ENCODE data around the gene NRL.
A peak's percentile ranks its signal among the peaks of the same experiment; 100 is the strongest.

Gene NRL

GRCh38 chr14:24065408-24065807 is 49.3 kb downstream of the NRL start:
- DNase-seq, result no peak

- no peak for DNase-seq
Measured at GRCh38 chr14:24064856-24065255, 49.9 kb downstream of the NRL start.

DNA sequence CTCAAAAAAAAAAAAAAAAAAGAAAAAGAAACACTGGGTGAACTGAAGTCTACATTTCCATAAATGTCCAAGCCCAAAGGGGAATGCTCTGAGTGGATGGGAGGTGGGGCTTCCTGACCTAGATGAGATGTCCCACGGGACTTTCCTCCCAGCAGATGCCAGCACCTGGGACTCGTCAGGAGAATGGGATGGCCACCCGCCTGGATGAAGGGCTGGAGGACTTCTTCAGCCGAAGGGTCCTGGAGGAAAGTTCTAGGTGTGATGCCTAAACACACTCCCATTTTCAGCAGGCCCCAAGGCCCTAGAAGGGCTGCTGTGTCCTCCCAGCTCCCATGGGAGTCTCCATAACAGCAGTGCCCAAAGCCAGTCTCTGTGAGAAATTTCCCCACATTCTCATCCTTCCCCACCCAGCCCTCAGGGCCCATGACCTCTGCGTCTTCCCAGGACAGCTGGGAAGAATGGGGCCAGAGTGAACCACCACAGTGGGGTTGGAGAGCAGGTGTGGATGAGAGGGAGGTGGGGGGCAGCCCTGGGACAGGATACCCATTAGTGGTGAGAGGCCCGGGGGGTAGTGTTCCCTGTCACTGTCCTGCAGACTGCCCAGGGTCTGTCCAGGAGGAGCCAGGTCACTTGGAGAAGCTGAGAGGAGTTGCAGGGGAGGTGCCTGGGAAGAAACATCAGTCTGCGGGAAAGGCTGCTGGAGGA is 50.5 kb downstream of the NRL start:
- DNase-seq, result no peak

DNA sequence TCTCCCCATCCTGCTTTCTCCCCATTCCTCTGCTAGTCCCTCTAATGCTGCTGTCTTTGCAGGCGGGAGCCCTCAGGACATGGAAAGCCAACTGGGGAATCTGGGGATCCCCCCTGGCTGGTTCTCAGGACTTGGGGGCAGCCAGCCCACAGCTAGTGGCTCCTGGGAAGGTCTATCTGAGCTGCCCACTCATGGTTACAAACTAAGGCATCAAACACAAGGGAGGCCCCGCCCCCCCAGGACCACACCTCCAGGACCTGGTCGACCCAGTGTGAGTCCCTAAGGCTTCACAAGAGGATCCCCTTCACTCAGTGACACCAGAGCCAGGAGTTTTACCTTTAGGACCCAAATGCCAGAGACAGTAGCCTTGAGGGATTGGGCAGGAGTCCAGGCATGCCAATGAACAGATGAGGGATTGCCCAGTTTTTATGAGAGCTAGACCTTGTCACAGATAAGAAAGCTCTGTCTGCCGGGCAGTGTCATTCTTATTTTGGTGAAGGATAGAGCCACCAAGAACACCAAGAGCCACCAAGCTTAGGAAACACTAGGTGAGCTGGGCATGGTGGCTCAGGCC is 51.4 kb downstream of the NRL start:
- DNase-seq, result no peak

DNA sequence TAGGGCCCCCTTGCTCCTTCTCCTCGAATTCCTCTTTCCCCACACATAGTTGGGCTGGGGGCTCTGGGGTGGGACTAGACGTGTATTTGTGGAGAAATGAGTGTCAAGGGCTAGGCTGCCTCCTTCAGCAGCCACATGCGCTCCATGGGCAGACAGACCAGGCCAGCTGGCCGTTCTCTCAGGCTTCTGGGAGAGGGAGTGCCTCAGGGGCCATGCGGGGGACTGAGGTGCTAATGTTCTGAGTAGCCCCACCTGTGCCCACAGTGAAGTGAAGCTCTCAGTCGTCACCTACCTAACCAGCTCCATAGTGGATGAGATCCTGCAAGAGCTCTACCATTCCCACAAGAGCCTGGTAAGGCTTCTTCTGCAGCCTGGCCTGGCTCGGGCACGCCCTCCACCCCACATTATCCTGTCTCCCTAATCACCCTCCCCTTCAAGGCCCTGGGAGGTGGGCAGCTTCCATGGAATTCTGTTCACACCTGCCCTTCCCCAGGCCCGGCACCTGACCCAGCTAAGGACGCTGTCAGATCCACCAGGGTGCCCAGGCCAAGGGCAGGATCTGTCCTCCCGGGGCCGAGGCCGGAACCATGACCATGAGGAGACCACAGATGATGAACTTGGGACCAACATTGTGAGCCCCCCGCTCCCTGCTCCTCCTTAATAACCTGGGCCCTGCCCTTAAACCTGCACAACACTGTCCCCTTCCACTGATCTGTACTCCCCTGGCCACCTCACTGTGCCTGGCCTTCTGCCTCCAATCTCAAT is 52.4 kb downstream of the NRL start:
- DNase-seq, result no peak

- DNase-seq, result no peak
Measured at GRCh38 chr14:24060984-24061913, 53.5 kb downstream of the NRL start.

DNA sequence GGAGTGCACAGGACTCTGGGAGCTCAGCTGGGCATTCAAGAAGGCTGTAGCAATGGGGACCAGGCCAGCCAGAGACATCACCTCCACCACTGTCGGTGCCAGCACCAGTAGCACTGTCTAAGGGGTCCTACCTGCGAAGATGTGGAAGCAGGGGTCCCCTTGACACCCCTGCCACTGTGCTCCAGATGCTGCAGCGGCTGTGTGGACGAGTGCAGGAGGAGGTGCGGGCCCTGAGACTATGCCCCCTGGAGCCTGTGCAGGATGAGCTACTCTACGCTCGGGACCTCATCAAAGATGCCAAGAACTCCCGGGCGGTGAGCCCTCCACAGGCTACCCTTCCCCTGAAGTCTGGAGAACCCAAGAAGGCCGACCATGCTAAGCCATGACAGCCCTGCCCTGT is 54.3 kb downstream of the NRL start:
- DNase-seq, result no peak

DNA sequence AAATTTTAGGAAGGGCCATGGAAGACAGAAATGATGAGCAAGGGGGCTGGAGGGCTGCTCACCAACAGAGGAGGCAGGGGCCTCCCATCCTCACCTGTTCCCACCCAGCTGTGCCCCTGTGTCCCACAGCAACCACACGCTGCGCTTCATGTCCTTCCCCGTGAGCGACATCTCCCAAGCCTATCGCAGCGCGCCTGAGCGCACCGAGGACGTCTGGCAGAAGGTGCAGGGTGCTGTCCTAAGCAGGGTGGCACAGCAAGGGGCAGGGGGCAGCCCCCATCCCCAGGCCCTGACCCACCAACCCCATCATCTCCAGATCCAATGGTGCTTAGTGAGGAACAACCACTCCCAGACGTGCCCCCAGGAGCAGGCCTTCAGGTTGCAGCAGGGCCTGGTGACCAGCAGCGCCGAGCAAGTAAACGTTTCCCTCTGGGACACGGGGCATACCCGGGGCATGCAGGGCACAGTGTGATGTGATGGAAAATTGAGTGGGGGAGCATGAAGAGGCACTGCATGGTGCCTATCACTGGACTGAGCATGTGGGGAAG is 54.8 kb downstream of the NRL start:
- DNase-seq, result no peak

DNA sequence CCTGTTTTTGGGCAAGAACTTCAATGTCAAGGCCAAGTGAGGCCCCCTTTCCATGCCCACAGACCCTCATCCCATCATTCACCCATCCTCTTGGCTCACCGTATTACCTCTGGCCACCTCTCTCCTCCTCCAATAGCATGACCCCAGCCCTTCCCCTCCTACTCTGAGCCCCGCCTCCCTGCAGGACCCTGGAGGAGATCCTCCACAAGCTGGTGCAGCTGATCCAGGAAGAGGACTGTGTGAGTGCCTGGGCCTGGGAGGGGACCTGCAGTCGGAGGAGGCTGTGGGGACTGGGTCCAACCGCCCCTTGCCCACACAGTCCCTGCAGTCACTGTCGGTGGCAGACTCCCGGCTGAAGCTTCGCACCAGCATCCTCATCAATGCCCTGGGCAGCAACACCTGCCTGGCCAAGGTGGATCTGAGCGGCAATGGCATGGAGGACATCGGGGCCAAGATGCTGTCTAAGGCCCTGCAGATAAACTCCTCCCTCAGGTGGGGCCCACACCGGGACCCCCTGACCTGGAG is 55.7 kb downstream of the NRL start:
- peak in 1 of 2 experiments; percentile 30 for DNase-seq

DNA sequence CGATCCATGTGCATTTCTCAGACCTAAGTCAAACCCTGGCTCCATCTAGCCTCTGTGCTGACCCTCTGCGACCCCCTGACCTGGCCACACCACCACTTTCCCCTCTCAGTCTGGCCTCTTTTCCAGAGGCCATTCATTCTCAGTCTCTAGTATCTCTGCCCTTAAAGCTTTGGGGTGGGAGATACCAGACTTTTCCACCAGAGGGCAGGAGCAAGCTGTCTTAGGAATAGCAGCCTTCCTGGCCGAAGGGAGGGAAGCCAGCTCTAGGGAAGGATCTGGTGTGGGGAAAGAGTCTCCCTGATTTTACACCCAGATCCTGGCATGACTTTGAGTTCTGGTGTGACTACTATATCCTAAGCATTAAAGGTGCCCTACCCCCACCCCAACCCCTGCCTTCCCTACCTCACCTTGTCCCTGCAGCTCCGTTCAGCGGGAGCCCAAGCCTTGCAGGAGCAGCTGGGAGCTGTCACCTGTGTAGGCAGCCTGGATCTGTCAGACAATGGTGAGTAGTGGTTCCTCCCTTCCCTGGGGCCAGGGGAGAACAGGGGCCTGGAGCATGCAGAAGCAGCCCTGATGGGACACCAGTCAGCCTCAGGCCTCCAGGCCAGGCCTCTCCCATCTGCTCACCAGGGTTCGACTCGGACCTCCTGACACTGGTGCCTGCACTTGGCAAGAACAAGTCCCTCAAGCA is 56.3 kb downstream of the NRL start:
- peak; percentile 70 to 85 for DNase-seq

- no peak for DNase-seq
Measured at GRCh38 chr14:24057867-24058259, 56.9 kb downstream of the NRL start.

- DNase-seq, result peak in 1 of 2 experiments; percentile 34
Measured at GRCh38 chr14:24057271-24057670, 57.5 kb downstream of the NRL start.

DNA sequence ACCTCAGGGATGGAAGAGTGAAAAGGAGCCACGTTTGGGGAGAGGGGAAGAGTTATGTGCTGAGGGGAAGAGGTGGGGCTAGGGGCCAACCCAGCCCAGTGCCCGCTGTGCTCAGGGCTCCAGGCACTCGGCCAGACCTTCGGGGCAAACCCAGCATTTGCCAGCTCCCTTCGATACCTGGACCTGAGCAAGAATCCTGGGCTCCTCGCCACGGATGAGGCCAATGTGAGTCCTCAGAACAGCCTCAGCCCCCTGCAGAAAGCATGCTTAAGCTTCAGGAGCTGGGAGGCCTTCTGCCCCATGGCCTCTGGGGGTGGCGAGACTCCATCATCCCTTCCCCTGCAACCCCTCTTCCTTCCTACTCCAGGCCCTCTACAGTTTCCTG is 58.0 kb downstream of the NRL start:
- no peak for DNase-seq

DNA sequence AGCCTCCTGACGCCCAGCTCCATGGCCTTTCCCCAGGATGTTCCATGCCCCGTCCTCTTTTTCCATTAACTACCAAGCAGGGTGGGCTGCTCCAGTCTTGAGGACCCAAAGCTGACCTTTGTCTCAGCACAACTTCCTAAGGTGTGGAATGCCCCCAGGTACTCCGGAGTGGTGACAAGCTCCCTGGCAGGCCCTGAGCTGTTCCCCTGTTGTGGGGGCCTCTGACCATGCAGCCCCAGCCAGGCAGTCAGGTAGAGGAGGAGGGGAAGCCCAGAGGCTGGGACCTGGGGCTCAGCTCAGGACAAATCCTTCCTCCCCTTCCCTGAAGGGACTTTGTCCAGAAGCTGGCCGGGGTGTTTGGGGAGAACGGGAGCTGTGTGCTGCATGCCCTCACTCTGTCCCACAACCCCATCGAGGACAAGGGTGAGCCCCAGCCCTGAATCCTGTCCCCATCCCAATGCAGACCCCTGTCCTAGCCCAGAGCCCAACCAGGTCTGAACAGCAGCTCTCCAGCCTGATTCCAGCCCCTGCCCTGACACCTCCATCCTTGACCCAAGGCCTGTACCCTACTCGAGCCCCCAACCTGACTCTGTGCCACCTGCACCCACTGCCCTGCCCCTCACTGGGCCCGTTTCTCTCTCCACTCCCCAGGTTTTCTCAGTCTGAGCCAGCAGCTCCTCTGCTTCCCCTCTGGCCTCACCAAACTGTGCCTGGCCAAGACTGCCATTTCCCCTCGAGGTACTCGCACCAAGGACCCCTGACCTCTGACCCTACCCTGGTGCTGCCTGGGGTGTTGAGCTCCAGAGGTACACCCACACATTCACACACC is 58.6 kb downstream of the NRL start:
- DNase-seq, result no peak

- no peak for DNase-seq
Measured at GRCh38 chr14:24054646-24055045, 60.1 kb downstream of the NRL start.

GRCh38 chr14:24054324-24054641 is 60.5 kb downstream of the NRL start:
- no peak for DNase-seq

DNA sequence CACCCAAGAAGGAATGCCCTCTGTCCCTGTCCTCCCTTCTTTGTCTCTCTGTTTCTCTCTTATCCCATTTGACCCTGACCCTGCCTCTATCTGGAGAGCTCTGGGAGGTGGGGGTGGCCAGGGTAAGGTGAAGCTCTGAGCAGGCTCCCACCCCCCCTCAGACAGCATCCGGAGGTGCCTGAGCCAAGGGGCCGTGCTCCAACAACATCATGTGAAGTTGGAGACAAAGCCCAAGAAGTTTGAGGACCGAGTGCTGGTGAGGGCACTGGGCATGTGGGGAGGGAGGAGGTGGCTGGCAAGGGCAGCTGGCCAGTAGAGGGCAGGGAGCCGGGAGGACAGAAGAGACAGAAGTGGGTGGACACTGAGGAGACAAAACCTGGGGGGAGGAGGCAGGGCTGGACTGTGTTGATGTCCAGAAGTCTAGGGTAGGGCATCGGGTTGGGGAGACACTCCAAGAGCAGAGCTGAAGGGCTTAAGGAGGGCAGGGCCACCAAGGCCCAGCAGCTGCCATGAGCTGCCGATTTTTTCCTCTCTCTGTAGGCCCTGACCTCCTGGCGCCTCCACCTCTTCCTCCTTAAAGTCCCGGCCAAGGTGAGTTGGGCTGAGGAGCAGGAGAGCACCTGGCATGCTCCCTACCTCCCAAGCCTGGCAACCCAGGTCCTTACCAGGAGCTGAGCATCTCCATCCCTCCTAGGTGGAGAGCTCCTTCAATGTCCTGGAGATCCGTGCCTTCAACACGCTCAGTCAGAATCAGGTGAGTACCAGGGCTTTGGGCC is 61.0 kb downstream of the NRL start:
- DNase-seq, result no peak

DNA sequence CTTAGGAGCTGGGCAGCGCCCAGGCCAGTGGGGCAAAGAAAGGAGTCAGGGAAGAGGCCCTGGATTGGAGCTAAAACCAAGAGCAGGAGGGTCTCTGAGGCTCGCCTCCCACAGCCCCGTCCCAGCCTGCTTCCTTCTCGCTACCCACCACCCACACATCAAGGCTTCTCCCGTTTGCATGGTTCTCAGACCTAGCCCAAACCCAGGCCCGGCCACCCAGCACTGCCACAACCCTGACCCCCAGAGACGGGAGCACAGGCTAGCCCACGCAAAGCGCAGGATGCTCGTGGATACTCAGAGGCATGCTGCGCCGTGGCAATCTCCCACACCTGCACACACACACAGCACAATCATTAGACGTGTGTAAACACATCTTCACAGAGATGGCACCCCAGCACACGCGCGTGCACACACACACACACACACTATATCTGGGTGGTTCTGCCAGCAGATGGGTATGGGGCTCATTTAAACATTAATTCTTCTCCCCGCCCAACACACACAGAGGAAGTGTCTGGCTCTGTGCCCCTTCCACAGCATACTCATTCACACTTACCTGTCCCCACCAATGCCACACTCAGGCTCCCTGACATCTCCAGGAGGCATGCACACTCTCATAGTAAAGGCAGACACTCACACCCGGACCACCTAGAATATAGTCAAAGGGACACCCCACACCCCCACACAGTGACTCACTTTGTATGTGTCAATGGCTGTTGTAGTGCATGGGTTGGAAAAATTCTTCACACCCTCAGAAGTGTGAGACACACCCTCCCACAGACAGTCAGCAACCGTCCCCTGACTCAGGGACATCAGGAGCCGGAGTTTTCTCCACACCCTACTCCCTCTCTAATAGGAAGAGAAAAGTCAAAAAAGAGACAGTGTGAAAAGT is 61.8 kb downstream of the NRL start:
- DNase-seq, result no peak
